ENCODE results near the gene DACT2. TPM values are rescaled to one million over a fixed set of nuclear protein-coding genes. Genes with fewer than 3 reads are reported as not detected.

DACT2 gene
- total and polyA plus RNA-seq, 10 donors: 0.04 to 0.09 TPM; not detected in 8

GRCh38 chr6:168322966-168323365 is 3.4 kb upstream of the DACT2 start:
- Histone ChIP-seq H3K27me3 (replicated peaks in 1 of 7) (peaks cover 0 to 69% (median 23%) of the 10 kb centered on the region in 7 donors), H3K36me3 (no peaks in the 10 kb centered on the region), H3K27ac (no peak overlapping the region), H3K4me3 (no peak overlapping the region), H3K9me3 (peaks cover 0 to 18% (median 3%) of the 10 kb centered on the region in 8 donors), H3K4me1 (no peaks in the 10 kb centered on the region)
- TF ChIP-seq POLR2A (IDR thresholded peaks at IDR 0.05): no peak
- WGBS, 5 donors: 50 to 59% (median 54%) methylated on average over 2 of the region's 2 CpGs
- no peak for DNase-seq
- intact Hi-C loops (cut with DNase I; ENCODE audit: low total_unique reads): no loop called here

GRCh38 chr6:168320634-168321033 is 1.1 kb upstream of the DACT2 start:
- peaks cover 0 to 63% (median 23%) of the 10 kb centered on the region in 7 donors for H3K27me3 ChIP-seq (replicated peaks in 1 of 7)
- TF ChIP-seq CTCF (IDR thresholded peaks at IDR 0.05 in 8 of 11, conservative IDR thresholded peaks at IDR 0.05 in 3 of 11) (no peak), POLR2A (IDR thresholded peaks at IDR 0.05) (no peak), POLR2AphosphoS5 (IDR thresholded peaks at IDR 0.05) (no peak)
- H3K27ac ChIP-seq: no peak overlapping the region
- 89 to 92% (median 91%) methylated on average over 9 of the region's 9 CpGs for WGBS, 5 donors
- H3K36me3 ChIP-seq: no peaks in the 10 kb centered on the region
- peaks cover 0 to 18% (median 3%) of the 10 kb centered on the region in 8 donors for H3K9me3 ChIP-seq
- H3K4me3 ChIP-seq: no peak overlapping the region
- H3K4me1 ChIP-seq: no peaks in the 10 kb centered on the region
- intact Hi-C loops (cut with DNase I; ENCODE audit: low total_unique reads): no loop called here
- no peak for DNase-seq

- no peak for DNase-seq
- Histone ChIP-seq H3K27me3 (replicated peaks in 1 of 7) (peaks cover 0 to 69% (median 23%) of the 10 kb centered on the region in 7 donors), H3K27ac (no peak overlapping the region), H3K9me3 (peaks cover 0 to 13% (median 3%) of the 10 kb centered on the region in 8 donors), H3K4me1 (no peaks in the 10 kb centered on the region), H3K4me3 (no peak overlapping the region), H3K36me3 (no peaks in the 10 kb centered on the region)
- 24 to 51% (median 26%) methylated on average over 9 to 33 of the region's 33 CpGs for WGBS, 5 donors
- TF ChIP-seq POLR2A (IDR thresholded peaks at IDR 0.05) (no peak), CTCF (IDR thresholded peaks at IDR 0.05 in 8 of 11, conservative IDR thresholded peaks at IDR 0.05 in 3 of 11) (no peak), POLR2AphosphoS5 (IDR thresholded peaks at IDR 0.05) (no peak)
- intact Hi-C loops (cut with DNase I; ENCODE audit: low total_unique reads): no loop called here
These were observed 848 bp downstream of the DACT2 start for GRCh38 chr6:168318579-168319278.

- TF ChIP-seq POLR2AphosphoS5 (IDR thresholded peaks at IDR 0.05) (no peak), POLR2A (IDR thresholded peaks at IDR 0.05) (no peak), CTCF (IDR thresholded peaks at IDR 0.05 in 8 of 11, conservative IDR thresholded peaks at IDR 0.05 in 3 of 11) (no peak)
- H3K27ac ChIP-seq: no peak overlapping the region
- H3K4me3 ChIP-seq: no peak overlapping the region
- H3K27me3 ChIP-seq (replicated peaks in 1 of 7): peaks cover 0 to 74% (median 23%) of the 10 kb centered on the region in 7 donors
- H3K9me3 ChIP-seq: peaks cover 0 to 13% (median 3%) of the 10 kb centered on the region in 8 donors
- H3K4me1 ChIP-seq: no peaks in the 10 kb centered on the region
- no peak for DNase-seq
- intact Hi-C loops (cut with DNase I; ENCODE audit: low total_unique reads): no loop called here
- WGBS, 5 donors: 55 to 70% (median 61%) methylated on average over 12 of the region's 12 CpGs
- no peaks in the 10 kb centered on the region for H3K36me3 ChIP-seq
These were observed 1.5 kb downstream of the DACT2 start for GRCh38 chr6:168318090-168318489.

Data from spleen (tissue), 11 donors.